Posterior cingulate gyrus (tissue), 11 donors: ENCODE data around the gene HSD3B7.
A peak's percentile ranks its signal among the peaks of the same experiment; 100 is the strongest.

Source experiments
- DNase-seq, 10 donors: peaks; one replicate each; pipeline versions ENCODE4 v3.0.0 to v3.0.0-alpha.2; 2020 to 2021; ENCODE audit warnings: mixed read lengths in 3 of 10
- intact Hi-C: fragments of 100-400 bp; cut with DNase I; formaldehyde crosslinking; loops from one replicate; pipeline ENCODE4 v1.15.1; 2023

HSD3B7 gene

DNA sequence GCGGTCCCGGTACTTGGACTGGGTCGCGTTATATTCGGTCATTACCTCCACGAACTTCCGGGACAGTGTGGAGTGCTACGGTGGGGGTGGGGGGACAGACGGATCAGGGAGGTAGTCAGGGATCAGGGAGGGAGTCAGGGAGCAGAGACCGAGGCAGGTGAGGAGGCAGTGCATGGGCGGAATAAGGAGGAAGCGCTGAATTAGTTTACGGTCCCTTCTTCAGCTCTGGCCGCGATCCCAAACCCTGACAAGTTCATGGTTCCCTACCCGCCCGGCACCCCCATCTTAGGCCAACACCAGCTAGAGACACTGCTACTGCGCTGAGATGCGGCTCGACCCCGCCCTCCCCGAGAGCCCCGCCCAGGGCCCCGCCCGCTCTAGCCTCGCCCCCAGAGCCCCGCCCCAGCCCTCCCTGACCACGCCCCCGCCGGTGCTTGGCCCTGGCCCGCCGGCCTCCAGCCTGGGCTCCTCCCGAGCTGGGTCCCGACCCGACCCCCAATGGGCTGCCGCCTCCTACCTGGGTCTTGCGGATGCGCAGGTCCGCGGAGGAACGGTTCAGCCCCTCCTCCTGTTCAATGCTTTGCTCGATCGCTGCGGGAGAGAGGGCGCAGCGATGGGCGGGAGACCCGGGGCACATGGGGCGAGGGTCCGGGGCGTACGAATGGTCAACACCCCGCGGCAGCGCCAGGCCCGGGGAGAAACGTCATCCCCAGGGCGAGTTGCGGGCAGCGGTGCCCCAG lies 12.1 kb downstream of the HSD3B7 start:
- DNase-seq, result peak in 5 of 10 donors; percentile 33 to 87 (median 36)
- intact Hi-C loops, result no loop called here

DNA sequence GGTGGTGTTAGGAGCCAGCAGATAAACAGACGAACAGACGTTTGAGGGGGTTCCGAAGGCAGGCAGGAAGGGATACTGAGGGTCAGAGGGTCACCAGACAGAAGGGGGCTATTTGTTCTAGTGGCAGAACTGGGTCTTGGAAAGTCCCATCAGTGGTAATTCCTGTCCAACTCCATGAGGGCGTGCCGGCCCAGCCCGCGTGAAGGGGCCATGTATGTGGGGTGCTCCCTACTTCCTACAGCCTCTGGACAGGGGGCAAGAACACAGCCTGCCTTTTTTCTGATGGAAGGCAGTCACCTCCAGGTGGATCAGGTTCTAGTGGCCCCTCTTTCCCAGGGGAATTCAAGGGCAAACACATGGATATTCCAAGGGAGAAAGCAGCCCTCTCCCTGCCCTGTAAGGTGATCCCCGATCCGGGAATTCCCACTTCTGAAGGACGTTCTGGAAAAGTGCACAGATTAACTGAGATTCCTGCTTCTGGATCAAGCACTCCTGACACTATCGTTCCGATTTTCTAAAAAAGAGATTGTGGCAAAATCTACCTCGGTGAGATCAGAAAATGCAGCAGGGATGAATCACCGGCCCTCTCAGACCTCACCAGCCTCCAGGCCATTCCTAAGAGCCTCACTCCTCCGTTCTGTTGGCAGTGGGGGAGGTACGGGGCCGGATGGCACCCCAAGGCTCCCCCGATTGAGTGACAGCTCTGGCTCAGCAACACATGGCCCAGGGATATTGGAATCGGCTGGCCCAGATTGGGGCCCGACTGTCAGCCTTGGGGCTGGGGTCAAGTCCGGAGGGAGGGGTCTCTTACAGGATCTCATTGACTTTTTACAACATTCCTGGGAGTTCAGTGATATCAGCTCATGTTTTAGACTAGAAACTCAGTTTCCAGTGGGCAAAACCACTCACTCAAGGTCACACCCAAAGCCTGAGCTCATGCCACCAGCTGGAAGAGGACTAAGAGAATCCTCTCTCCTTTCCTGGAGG lies 13.0 kb downstream of the HSD3B7 start:
- DNase-seq, result no peak
- intact Hi-C loops, result no loop called here

DNA sequence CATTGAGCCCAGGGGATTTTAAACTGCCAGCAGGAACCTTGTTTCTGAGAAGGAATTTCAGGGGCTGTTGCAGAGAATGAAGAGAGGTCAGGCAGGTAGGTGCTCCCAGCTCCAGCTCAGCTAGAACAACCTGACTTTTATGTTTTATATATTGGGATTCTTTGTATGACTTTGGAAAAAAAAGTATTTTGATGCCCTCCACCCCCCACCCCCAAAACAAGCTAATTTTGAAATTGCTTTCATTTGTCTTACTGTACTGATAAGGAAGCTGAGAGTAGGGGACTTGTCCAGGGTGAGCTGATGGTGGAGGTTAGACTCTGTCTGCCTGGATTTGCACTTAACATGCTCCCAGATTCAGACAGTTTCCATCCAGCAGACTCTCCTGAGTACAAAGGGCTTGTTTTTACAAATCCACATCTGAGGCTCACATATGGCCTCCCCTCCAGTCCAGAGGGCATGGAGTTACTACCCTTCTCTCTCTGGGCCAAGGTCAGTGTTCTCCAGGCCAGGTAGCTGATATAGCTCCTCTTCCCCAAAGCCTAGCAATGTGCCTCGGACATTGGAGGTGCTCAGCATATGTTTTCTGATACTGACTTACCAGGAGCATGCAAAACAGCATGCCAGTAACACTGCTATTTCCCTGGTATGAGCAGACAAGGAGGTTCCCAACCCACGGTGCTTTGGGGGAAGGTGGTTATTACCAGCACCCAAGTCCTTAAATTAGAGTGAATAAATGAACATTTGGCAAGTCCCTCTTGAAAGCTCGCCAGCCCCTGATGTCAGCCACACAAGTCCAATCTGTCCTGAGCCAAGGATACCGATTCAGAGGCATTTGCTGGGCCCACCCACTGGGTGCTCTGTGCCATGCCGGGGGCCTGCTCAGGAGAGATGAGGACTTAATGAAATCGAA lies 14.1 kb downstream of the HSD3B7 start:
- peak in 4 of 10 donors; percentile 50 to 90 (median 70) for DNase-seq
- intact Hi-C loops, result no loop called here

GRCh38 chr16:31000671-31001382 lies 15.8 kb downstream of the HSD3B7 start:
- no peak for DNase-seq
- intact Hi-C loops, result no loop called here

DNA sequence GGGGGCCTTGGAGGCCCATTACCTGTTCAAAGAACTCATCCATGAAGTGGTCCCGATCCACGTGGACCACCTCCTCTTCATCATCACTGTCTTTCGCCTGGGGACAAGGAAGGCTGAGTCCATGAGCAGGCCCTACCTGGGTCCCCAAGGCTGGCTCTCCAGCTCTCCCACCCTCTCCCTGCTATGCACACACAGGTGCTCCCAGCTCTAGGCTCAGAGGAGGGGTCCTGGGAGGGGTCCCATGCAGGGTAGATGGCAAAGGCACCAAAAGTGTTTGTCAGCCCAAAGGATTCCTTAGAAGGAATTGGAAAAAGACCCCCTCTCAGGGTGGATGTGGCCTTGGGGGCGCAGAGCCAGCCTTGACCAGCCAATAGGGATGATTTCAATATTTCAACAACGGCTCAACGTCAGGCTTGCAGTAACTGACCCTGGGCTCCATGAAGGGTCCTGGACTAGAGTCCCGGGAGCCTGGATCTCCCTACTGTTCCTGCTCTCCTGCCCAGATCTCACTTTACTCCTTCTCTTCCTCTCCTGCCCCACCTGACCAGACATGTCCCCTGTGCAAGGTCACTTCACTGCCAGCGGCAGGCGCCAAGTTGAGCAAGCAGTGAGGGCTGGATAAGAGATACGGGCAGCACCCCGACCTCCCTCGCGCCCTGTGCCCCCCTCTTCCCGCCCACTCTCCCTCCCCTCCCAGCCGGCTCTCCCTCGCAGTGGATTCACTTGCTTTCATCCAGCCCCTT lies 16.7 kb downstream of the HSD3B7 start:
- intact Hi-C loops, result no loop called here
- no peak for DNase-seq

- intact Hi-C loops, result no loop called here
- DNase-seq, result peak in 2 of 10 donors; percentile 76 to 91
Observed at GRCh38 chr16:31002250-31002700, 17.3 kb downstream of the HSD3B7 start.

DNA sequence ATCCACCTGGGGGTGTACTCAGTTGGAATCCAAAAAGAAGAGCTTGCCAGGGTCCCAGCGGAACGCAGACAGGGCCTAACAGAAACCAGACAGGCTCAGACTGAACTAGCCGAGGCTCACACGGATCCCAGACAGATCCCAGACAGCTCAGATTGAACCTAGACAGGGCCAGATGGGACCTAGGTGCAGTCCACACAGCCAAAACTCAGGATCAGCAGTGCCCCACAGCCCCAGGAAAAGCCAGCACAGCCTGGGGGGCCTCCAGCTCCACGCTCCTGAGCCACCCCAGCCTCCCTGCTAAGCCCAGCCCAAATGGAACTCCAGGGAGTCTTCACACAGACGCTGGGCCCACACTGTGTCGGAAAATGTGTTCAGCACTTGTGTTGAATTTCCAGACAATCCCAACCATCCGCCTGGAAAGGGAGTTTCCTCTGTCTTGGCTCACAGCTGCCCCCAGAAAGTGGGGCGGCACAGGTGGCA lies 17.9 kb downstream of the HSD3B7 start:
- DNase-seq, result no peak
- intact Hi-C loops, result no loop called here

- no peak for DNase-seq
- intact Hi-C loops, result no loop called here
Observed at GRCh38 chr16:31003744-31004143, 18.7 kb downstream of the HSD3B7 start.

DNA sequence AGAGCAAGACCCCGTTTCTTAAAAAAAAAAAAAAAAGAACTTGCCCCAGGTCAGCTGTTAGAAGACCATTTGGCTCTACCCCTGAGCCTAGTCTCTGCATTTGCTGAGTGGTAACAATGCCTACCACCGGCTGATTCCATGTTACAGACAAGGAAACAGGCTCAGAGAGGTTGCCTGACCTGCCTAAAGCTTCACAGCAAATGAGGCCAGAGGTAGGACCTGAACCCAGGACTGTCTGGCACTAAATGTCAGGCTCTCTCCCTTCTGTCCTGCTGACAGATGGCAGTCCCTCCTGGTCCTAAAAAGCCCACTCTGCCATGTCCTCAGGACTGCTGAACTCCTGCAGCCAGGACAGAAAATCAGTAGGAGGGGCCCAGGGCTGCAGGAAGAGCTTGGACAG lies 19.7 kb downstream of the HSD3B7 start:
- intact Hi-C loops, result no loop called here
- DNase-seq, result no peak

DNA sequence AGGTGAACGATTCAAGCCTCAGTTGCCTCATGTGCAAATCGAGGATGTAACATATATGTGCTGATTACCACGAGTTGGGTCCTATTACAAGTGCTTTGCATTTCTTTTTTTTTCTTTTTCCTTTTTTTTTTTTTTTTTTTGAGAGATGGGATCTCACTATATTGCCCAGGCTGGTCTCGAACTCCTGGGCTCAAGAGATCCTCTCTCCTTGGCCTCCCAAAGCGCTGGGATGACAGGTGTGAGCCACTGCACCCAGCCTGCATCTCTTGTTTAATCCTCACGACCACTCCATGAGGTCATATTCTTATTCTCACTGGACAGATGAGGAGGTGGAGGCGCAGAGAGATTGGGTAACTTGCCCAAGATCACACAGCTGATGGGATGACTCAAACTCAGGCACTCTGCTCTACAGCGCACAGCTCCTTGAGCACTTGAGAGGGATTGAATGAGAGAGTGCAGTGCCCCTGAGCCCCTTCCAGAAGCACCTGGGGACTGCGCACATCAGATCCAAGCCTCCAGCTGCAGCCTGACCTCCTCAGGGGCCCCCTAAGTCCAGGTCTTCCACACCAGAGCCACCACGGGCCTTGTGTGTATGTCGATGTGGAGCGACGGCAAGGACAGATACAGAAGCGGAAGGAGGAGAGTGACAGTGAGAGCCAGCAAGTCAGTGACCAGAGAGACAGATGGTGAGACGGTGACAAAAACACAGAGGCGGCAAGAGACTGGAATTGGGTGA lies 20.5 kb downstream of the HSD3B7 start:
- intact Hi-C loops, result no loop called here
- no peak for DNase-seq

DNA sequence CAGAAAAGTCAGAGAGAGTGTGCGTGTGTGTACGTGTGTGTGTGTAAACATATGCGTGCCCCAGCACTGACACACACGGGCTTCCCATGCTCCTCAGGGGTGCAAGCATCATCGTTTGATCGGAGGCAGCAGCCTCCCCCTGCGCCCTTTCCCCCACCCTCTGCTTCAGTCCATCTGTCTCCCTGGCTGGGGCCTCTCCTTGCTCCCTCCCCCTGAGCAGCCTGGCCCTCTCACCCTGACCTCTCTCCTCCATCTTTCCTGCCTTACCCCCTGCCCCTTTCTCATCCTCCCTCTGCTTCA lies 21.0 kb downstream of the HSD3B7 start:
- intact Hi-C loops, result no loop called here
- no peak for DNase-seq

GRCh38 chr16:31006589-31006988 lies 21.6 kb downstream of the HSD3B7 start:
- intact Hi-C loops, result no loop called here

DNA sequence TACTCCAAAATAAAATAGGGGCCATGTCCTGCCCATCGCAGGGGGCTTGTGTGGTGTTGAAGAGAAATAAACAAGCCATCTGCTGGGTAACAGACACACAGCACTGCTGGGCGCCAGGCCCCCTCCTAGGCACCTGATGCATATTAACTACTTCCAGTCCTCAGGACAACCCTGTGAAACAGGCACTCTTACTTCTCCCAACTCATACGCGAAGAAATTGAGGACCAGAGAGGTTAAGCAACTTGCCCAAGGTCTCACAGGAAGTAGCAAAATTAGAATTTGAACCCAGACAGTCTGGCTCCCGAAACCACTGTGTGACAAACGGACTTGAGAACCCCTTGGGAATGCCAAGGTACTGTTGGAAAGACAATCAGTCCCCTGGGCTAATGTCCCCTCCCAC lies 22.7 kb downstream of the HSD3B7 start:
- intact Hi-C loops, result no loop called here

More at GRCh38 chr16:31006589-31006988, 21.6 kb downstream of the HSD3B7 start:
- no peak for DNase-seq

GRCh38 chr16:31008149-31008548 lies 23.1 kb downstream of the HSD3B7 start:
- intact Hi-C loops, result no loop called here

More for the DNA sequence above, 22.7 kb downstream of the HSD3B7 start:
- DNase-seq, result no peak

DNA sequence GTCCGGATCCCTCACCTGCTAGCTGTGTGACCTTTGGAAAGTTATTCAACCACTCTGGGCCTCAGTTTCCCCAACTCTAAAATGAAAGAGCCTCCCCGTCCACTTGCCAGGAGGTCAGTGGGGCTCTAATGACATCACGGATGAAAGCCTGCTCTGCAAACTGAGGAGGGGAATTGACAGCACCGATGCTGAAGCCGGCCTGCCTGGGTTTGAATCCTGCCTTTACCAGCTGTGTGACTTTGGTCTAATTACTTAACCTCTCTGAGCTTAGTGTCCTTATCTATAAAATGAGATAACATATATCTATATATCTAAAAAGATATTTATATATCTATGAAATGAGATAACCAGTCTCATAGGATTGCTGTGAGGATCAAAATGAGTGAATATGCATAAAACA lies 23.5 kb downstream of the HSD3B7 start:
- intact Hi-C loops, result no loop called here
- no peak for DNase-seq

More at GRCh38 chr16:31008149-31008548, 23.1 kb downstream of the HSD3B7 start:
- no peak for DNase-seq

DNA sequence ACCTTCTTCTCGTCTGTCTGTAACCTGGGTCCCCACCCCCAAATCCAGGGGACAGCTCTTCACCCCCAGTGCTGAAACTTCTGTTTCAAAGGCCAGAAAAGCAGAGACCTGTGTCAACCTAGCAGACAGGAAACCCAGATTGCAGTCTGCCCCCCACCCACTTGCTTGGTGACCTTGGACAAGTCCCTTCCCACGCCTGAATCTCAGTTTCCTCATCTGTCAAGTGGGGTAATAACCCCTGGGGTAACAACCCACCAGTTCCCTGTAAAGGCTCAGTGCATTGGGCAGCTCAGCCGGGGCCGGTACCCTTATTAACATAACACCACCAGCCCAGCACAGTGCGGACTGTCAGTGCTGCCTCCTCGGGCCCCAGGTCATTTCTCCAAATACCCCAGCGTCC lies 24.1 kb downstream of the HSD3B7 start:
- intact Hi-C loops, result no loop called here
- DNase-seq, result no peak

GRCh38 chr16:31009894-31010584 lies 25.0 kb downstream of the HSD3B7 start:
- intact Hi-C loops, result no loop called here
- peak in 3 of 10 donors; percentile 33 to 89 (median 47) for DNase-seq
